Panc1 (cell line): ENCODE data around the gene RBMX.

Source experiments
- CTCF ChIP-seq: fragments of 450-650 bp; IDR thresholded peaks from 2 replicates; pipeline ENCODE4 v1.5.1; 2017; ENCODE audit warnings: mild to moderate bottlenecking
- POLR2AphosphoS5 ChIP-seq: IDR thresholded peaks from 2 replicates; pipeline ENCODE4 v1.6.1; 2012; ENCODE audit warnings: mild to moderate bottlenecking, low read depth, low read length, moderate library complexity
- REST ChIP-seq, 2 experiments: IDR thresholded peaks; 2 replicates each; pipeline ENCODE4 v1.6.1; 2011 to 2012; ENCODE audit warnings: low read depth in 2 of 2, control low read depth in 1 of 2, low read length in 1 of 2, mild to moderate bottlenecking in 1 of 2, moderate library complexity in 1 of 2; ENCODE audit not compliant: insufficient read depth in 1 of 2
- SIN3A ChIP-seq: IDR thresholded peaks from 2 replicates; pipeline ENCODE4 v1.6.1; 2012; ENCODE audit warnings: low read depth, mild to moderate bottlenecking, low read length, moderate library complexity, borderline replicate concordance; ENCODE audit not compliant: insufficient read depth
- TCF7L2 ChIP-seq: IDR thresholded peaks from 2 replicates; pipeline ENCODE4 v1.6.1; 2011; ENCODE audit warnings: mild to moderate bottlenecking, low read depth, low read length, inconsistent platforms

GRCh38 chrX:136849395-136849794 lies 31.1 kb downstream of the RBMX start:
- no peak for TF ChIP-seq POLR2AphosphoS5
- no peak for TF ChIP-seq CTCF
- no peak for TF ChIP-seq REST (IDR thresholded peaks at IDR 0.05; ENCODE audit: insufficient read depth in 1 of 2, low read depth in 2 of 2, low read length in 1 of 2)
- TF ChIP-seq TCF7L2: no peak
- no peak for TF ChIP-seq SIN3A
